GM21360 (cell line): ENCODE results near the gene NRIP1.
"Not testable (repeated sequence)": the region's sequence is repeated elsewhere in the genome, so short reads cannot be mapped to it uniquely, and the experiment has no call there.

ENCODE experiments used
- ATAC-seq: cut with Tn5 transposase; IDR thresholded peaks from one replicate; pipeline ENCODE4 v1.9.1; 2021; ENCODE audit warnings: mild to moderate bottlenecking, moderate library complexity; ENCODE audit not compliant: unreplicated experiment

NRIP1 gene

GRCh38 chr21:15039607-15040299, 25.0 kb downstream of the NRIP1 start:
- no peak for ATAC-seq

DNA sequence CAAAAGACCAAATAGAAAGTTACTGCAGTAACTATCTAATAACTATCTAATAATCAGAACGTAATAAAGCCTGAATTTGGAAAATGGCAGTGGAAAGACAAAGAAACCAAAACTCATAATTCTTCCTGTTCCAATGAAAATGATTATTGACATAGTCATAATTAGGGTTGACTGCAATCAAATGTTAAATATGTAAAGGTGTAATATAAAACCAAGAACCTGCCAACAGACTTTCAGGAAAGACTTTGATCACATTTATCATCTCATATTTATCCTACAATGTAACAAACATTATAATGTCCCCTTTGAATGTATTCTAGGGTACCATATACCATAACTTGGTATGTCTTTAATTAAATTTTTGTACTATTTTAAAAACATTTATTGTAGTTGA, 26.9 kb downstream of the NRIP1 start:
- no peak for ATAC-seq

DNA sequence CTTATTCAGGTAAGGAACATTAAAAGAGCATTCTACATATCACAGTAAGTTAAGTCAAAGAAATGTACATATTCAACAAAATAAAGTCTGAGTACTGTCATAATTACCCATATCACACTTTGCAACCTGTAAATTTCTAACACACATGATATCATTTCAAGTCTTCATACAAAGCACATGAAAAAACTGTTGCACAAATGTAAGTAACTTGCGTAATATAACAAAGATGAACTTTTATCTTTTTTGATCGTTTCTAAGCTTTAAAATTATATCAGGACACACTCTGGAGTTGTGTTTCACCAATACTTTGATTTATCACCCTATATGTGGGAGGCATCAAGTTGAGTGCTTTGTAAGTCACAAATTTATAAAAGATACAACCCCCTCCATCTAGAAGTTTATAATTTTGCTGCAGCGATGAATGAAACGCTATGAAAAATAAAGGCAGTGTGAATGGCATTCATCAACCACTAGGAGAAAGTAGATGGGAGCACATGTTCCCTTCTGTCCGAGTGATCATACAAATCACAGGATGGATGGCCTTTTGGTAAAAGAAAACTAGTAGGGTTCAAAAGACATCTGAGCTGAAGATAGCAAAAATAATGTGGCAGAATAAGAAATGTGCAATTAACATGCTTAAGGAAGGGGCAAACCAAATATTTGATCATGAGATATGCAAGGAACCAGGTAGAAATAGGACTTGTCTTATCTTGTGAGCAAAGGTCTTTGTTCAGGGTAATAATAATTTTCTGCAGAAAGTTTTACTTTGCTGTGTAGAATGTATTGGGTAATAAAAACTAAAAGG, 27.5 kb downstream of the NRIP1 start:
- ATAC-seq = no peak

DNA sequence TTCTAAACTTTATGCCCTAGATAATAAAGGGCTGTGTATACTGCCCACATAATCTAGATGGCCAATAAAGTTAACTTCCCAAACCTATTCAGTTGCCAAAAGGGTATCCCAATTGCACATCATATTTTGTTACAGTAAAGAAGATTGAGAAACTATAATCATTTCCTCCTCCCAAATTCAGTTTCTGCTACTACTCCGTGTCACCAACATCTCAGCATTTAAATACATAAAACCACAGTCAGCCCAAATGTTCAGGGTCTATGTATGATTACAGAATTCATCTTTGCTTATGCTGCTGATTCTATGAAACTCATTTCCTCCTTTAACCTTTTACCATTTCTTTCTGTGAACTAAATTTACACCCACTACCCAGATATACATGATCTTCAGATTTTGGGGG, 28.6 kb downstream of the NRIP1 start:
- ATAC-seq = no peak

DNA sequence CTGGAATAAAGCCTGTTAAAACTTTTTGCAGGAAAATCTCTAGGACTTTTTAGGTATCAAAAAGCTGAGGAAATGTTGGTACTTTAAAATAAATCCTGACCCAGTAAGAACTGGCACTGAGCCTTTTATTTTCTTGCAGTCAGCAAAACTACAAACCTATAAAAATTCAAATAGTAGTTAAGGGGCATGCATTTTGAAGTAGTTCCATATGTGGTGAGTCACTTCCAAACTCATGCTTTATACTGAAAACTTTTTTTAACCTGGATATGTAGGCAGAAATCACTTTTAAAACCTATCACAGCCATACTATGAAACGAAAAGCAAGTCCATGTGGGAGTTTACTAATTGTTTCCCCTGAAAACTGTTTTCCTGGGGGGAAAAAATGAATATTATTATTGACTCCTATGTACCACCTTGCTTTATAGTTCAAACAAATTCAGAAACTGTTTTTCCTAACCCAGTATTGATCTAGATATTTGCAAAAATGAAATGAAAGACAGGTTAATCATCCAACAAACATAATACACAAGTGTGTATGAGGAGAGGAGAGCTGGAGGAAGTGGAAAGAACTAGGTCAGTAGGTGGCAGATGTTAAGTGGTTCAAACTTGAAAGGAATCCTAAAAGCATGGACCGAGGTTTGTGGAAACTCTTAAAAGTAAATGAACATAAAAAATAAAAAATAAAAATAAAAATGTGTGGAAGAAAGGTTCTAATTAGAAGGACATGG, 30.5 kb downstream of the NRIP1 start:
- no peak for ATAC-seq

DNA sequence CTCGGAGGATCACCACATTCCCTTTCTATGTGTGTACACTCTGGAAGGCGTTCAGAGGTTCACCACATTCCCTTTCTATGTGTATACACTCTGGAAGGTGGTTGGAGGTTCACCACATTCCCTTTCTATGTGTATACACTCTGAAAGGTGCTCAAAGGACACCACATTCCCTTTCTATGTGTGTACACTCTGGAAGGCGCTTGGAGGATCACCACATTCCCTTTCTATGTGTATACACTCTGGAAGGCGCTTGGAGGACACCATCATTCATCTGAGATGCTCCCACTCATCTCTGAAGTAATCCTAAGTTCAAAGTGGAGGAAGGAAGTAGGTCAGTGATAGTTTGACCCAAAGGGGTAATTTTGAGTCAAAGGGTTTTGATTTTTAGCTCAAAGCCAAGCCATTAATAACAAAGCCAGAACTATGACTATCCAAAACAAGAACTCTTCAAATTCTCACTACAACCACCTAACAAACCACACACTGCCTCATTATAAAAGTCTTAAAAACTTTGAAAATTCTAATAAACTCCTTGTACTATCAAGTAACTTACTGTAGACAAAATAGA, 32.9 kb downstream of the NRIP1 start:
- no peak for ATAC-seq

GRCh38 chr21:15031362-15031761, 33.4 kb downstream of the NRIP1 start:
- not testable (repeated sequence) for ATAC-seq

DNA sequence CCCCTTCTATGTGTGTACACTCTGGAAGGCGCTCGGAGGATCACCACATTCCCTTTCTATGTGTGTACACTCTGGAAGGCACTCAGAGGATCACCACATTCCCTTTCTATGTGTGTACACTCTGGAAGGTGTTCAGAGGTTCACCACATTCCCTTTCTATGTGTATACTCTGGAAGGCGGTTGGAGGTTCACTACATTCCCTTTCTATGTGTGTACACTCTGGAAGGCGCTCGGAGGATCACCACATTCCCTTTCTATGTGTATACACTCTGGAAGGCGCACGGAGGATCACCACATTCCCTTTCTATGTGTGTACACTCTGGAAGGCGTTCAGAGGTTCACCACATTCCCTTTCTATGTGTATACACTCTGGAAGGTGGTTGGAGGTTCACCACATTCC, 33.9 kb downstream of the NRIP1 start:
- ATAC-seq = not testable (repeated sequence)

DNA sequence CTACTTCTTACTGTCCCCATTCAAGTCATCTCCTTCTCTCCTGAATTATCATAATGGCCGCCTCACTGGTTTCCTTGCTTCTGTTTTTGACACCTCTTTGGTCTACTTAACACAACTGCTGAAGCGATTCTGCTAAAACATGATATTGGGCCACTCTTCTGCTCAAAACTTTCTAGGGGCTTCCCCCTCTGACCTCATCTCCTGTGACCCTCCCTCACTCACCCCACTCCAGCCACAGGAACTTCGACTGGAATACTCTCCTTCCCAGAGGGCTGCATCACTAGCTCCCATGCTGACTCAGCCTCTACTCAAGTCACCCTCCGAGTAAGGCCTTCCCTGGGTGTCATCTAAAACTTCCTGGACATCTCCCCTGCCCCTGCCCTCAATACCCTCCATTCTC, 35.7 kb downstream of the NRIP1 start:
- no peak for ATAC-seq

DNA sequence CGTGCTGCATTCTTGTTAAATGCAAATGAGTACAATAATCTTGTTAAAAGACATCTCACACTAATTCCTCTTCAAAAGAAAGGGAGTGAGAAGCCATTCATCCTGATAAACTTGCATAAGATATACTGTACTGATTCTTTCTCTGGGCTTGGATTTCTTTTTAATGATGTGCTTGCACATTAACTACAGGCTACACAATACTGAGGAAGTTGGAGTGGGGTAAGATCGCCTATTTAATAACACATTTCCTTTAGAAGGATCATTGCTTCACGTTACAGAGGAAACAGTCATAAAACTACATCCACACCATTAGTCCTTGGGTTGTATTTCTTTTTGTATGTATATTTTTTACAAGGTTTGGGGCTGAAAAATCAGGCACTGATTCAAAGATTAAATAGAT, 36.6 kb downstream of the NRIP1 start:
- ATAC-seq = no peak

DNA sequence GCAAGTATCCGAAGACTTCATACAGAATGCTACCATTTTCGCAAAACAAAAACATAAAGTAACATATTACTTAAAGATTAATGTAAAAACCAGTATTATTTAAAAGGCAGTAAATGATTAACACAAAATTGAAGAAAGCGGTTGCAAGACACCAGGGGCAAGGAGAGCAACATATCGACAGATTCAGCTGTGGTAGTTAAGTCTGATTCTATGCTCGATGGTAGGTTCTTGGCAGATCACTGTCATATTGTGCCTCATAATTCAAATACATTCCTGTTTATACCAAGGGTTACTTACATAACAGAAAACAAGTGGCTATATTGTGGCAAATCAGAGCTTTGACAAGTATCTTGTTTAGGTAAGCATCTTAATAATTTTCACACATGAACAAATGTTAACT, 37.7 kb downstream of the NRIP1 start:
- ATAC-seq = no peak

DNA sequence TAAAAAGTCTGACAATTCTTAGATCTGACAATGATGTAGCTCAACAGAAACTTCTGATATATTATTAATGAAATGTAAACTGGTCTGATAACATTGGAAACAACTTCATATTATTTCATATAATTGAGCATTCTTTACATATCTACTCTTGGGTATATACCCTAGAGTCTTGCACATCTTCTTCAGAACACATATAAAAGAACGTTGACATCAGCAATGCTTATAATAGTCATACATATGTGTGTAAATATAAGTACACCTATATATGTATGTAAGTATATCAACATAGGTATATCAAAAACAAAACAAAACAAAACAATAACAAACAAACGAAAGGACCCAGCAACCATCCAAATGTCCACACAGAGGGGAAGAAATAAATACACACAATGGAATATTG, 38.4 kb downstream of the NRIP1 start:
- no peak for ATAC-seq

- ATAC-seq = no peak
Measured at GRCh38 chr21:15023776-15024175, 41.0 kb downstream of the NRIP1 start.

DNA sequence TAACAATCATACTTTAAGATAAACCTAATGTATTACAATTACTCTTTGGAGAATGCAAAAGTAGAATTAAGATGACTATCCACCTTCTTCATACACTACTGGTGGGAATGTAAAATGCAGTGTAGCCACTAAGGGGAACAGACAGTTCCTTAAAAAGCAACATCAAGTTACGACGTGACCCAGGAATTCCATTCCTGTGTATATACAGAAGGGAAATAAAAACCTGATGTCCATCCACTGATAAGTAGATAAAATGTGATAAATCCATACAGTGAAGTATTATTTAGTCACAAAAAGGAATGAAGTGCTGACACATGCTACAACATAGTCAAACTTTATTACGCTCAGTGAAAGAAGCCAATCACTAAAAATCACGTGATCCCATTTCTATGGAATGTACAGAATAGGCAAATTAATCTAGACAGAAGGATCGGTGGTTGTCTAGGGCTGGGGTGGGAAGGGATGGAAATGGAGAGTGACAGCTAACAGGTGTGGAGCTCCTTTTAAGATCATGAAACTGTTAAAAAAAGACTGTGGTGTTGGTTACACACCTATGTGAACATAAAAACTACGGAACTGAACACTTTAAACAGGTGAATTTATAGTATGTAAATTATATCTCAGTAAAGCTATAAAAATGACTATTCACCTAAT, 42.1 kb downstream of the NRIP1 start:
- ATAC-seq = no peak

DNA sequence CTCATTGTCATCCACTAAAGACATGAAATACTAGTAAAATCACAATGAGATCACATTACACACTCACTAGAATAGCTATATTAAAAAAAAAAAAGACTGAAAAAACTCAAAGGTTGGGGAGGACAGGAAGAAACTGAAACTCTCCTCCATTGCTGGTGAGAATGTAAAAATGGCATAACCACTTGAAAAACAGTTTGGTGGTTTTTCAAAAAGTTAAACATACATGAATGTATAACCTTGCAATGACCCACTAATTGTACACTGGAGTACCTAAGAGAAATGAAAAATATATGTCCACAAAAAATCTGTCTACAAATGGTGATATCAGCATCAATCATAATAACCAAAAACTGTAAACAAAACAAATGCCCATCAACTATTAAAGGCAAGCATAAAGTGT, 44.0 kb downstream of the NRIP1 start:
- no peak for ATAC-seq

DNA sequence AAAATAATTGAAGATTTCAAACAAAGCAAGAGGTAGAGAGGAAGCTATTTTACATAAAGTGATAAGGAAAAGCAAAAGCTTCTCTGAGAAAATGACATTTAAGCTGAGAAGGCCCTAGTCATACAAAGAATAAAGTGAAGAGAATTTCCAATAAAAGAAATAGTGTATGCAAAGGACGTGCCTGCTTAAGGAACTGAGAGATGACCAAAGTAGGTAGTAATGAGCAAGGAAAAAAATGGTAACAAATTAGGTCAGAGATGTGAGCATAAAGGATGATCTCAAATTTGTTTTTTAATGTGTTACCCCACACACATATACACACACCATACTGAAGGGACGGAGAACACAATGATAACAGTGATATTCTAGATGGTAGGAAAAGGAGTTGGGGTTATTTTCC, 46.4 kb downstream of the NRIP1 start:
- ATAC-seq = no peak

DNA sequence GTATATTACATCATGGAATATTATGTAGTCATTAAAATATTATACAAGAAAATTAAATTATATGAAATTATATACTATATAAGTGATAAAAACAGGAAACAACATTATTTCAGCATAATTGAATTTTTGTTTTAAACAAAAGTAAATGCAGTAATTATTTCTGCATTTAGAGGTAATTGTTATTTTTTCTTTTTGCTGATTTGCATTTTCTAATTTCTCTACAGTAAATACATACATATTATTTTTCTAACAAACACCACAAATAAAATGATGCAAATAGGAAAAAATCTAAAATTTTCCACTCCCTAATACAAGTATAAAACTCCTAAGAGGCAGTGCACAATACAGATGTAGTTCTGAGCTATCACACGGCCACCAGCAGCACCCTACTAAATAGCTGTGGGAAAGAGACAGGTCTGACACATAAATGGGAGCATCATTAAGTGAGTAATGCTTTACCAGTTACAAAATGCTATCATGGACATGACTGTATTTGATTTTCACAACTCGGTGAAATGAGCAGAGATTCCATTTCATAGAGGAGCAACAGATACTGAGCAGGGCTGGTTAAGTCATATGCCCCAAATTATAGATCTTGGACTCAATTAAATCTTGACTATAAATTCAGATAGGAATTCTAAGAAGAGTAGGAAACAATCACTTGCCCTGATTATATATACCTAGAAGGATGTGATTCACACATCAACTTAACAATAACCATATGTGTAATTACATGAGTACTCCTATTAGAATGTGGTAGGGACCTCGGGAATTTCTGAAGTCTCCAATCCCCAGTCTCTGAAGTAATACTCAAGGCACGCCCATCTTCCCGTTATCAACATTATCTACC, 49.0 kb downstream of the NRIP1 start:
- no peak for ATAC-seq

DNA sequence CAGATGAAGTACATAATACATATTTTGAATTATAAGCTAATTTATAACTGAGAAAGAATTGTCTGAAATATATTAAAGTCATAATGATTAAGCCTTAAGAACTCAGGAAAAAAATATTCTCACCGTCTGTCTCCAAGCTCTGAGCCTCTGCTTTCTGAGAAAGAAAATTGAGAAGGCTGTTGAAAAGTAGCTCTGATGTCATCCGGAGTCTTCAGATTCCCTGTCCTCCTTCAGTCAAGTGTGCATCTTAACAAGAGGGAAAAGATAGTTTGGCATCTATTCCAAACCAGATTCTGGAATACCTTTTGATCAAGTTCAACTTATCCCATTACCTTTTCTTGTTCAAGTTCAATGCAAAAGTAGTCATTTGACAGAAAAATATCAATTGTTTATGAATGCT, 50.6 kb downstream of the NRIP1 start:
- no peak for ATAC-seq

DNA sequence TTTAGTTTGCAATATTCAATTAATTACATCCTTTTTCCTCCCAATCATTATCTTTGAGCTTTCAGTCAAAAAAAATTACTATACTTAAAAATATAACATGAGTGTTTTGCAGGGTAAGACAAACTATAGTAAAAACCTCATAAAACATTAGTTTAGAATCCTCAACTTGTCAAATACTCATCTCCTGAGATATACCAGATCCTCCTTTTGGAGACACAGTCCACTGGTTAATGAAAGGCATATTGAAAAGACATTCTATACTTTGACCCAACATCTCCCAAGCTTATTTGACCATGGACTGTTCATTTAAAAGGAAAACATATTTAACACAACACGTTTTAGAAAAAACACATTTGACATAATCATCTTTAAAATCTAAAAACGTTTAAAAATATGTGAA, 52.8 kb downstream of the NRIP1 start:
- ATAC-seq = no peak

GRCh38 chr21:15010645-15011044, 54.2 kb downstream of the NRIP1 start:
- no peak for ATAC-seq
